GM18951 (cell line): ENCODE results near the gene CCDC15.
"Not testable (repeated sequence)": the region's sequence is repeated elsewhere in the genome, so short reads cannot be mapped to it uniquely, and the experiment has no call there.

Experiments
- POLR2A ChIP-seq: IDR thresholded peaks from 4 replicates; pipeline ENCODE4 v1.6.1; 2011; ENCODE audit warnings: mild to moderate bottlenecking; ENCODE audit not compliant: insufficient read length, insufficient read depth; ENCODE audit errors: extremely low read depth
- in situ Hi-C: fragments of 300-500 bp; cut with MboI; formaldehyde crosslinking; loops from one replicate; pipeline ENCODE4 v1.12.0; 2022; ENCODE audit warnings: low sequenced_read_pairs, mixed read lengths, inconsistent platforms; ENCODE audit not compliant: unreplicated experiment

Gene CCDC15

GRCh38 chr11:125080531-125080911 is 126.5 kb downstream of the CCDC15 start:
- in situ Hi-C loops = no loop called here
- TF ChIP-seq POLR2A = no peak

- in situ Hi-C loops = no loop called here
- TF ChIP-seq POLR2A = no peak
These were observed 127.2 kb downstream of the CCDC15 start for GRCh38 chr11:125081098-125081798.

- TF ChIP-seq POLR2A = no peak
- in situ Hi-C loops = no loop called here
These were observed 128.0 kb downstream of the CCDC15 start for GRCh38 chr11:125082040-125082439.

GRCh38 chr11:125082611-125083311 is 128.8 kb downstream of the CCDC15 start:
- TF ChIP-seq POLR2A = no peak
- in situ Hi-C loops = no loop called here

- TF ChIP-seq POLR2A = no peak
- in situ Hi-C loops = no loop called here
These were observed 129.5 kb downstream of the CCDC15 start for GRCh38 chr11:125083312-125084056.

GRCh38 chr11:125084057-125084416 is 130.0 kb downstream of the CCDC15 start:
- TF ChIP-seq POLR2A = no peak
- in situ Hi-C loops = no loop called here

GRCh38 chr11:125084761-125085231 is 130.8 kb downstream of the CCDC15 start:
- no peak for TF ChIP-seq POLR2A

GRCh38 chr11:125085301-125086081 is 131.5 kb downstream of the CCDC15 start:
- in situ Hi-C loops = no loop called here
- TF ChIP-seq POLR2A = no peak

More at GRCh38 chr11:125084761-125085231, 130.8 kb downstream of the CCDC15 start:
- in situ Hi-C loops = no loop called here

- in situ Hi-C loops = no loop called here
- TF ChIP-seq POLR2A = no peak
These were observed 132.8 kb downstream of the CCDC15 start for GRCh38 chr11:125086633-125087296.

GRCh38 chr11:125088123-125088522 is 134.1 kb downstream of the CCDC15 start:
- no peak for TF ChIP-seq POLR2A
- in situ Hi-C loops = no loop called here

GRCh38 chr11:125088576-125089455 is 134.8 kb downstream of the CCDC15 start:
- in situ Hi-C loops = no loop called here
- TF ChIP-seq POLR2A = no peak

GRCh38 chr11:125089481-125089880 is 135.5 kb downstream of the CCDC15 start:
- in situ Hi-C loops = not testable (repeated sequence)

- in situ Hi-C loops = not testable (repeated sequence)
These were observed 136.1 kb downstream of the CCDC15 start for GRCh38 chr11:125090151-125090550.
